Ovary (tissue), 3 donors: ENCODE measurements around the gene MOB3B.

Source experiments
- EP300 ChIP-seq: sonication (generic); formaldehyde crosslinking; IDR thresholded peaks from one replicate; pipeline ENCODE4 v1.6.1; 2017; ENCODE audit warnings: antibody characterized with exemption
- POLR2A ChIP-seq: fragments of 450-650 bp; IDR thresholded peaks from one replicate; pipeline ENCODE4 v1.6.1; 2017; ENCODE audit warnings: antibody characterized with exemption, mild to moderate bottlenecking, moderate library complexity
- TF ChIP-seq, protein P1 (sequence below), 3 donors: fragments of 450-650 bp in 2 of 3; fragments of 200-600 bp in 1 of 3; IDR thresholded peaks; one replicate each; pipeline versions ENCODE4 v1.5.1 to v1.8.0; 2016 to 2022; ENCODE audit warnings: antibody characterized with exemption in 3 of 3, mild to moderate bottlenecking in 1 of 3
- donor health status: DM: no; HTN: no; CAD: no.

DNA sequence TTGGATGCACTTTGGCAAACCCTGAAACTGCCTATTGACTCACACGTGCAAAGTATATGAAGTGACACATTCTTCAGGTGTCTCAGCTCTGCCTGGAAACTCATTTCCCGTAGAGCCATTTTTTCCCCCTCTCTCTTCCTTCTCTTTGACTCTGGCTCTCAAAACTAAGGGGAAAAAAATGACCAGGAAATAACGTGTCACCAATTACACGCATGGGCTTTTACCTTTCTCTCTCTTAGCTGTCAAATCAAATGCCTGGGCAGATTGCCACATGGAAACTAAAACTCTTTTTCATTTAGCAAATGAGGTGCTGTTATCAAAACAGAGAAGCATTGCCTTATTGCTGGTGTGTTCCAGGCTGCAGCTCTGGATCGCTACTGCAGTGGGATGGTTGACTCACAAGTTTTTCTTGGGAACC is 23.9 kb downstream of the MOB3B start:
- TF ChIP-seq, protein P1, sequence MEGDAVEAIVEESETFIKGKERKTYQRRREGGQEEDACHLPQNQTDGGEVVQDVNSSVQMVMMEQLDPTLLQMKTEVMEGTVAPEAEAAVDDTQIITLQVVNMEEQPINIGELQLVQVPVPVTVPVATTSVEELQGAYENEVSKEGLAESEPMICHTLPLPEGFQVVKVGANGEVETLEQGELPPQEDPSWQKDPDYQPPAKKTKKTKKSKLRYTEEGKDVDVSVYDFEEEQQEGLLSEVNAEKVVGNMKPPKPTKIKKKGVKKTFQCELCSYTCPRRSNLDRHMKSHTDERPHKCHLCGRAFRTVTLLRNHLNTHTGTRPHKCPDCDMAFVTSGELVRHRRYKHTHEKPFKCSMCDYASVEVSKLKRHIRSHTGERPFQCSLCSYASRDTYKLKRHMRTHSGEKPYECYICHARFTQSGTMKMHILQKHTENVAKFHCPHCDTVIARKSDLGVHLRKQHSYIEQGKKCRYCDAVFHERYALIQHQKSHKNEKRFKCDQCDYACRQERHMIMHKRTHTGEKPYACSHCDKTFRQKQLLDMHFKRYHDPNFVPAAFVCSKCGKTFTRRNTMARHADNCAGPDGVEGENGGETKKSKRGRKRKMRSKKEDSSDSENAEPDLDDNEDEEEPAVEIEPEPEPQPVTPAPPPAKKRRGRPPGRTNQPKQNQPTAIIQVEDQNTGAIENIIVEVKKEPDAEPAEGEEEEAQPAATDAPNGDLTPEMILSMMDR (IDR thresholded peaks at IDR 0.05): no peak
- no peak for TF ChIP-seq POLR2A
- TF ChIP-seq EP300: no peak
